GM19395 (cell line): ENCODE measurements around the gene TMA7B.

Source experiments
- ATAC-seq: cut with Tn5 transposase; IDR thresholded peaks from one replicate; pipeline ENCODE4 v1.9.1; 2021; ENCODE audit warnings: mild to moderate bottlenecking, moderate library complexity; ENCODE audit not compliant: unreplicated experiment

Gene TMA7B

GRCh38 chr22:39932918-39933649, 27.1 kb upstream of the TMA7B start:
- no peak for ATAC-seq

GRCh38 chr22:39933741-39934140, 26.5 kb upstream of the TMA7B start:
- no peak for ATAC-seq

GRCh38 chr22:39935116-39935515, 25.1 kb upstream of the TMA7B start:
- no peak for ATAC-seq

DNA sequence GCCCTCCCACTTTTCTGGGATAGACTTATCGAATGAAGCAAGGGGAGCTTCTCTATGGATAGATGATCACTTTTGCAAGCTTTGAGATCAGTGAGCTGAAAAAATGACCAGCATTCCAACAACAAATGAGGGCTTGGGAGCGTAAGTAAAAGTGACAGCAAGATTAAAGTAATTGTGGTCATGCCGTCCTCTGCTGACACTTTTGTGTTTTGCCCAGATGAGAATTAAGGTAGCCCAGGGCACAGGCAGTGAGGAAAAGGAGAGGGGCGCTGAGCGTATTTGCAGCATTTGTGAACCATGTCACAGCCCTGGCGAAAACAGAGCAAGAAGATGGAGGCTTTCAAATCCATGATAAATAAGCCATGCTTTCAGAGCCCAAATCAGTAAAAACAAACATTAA, 24.6 kb upstream of the TMA7B start:
- no peak for ATAC-seq

DNA sequence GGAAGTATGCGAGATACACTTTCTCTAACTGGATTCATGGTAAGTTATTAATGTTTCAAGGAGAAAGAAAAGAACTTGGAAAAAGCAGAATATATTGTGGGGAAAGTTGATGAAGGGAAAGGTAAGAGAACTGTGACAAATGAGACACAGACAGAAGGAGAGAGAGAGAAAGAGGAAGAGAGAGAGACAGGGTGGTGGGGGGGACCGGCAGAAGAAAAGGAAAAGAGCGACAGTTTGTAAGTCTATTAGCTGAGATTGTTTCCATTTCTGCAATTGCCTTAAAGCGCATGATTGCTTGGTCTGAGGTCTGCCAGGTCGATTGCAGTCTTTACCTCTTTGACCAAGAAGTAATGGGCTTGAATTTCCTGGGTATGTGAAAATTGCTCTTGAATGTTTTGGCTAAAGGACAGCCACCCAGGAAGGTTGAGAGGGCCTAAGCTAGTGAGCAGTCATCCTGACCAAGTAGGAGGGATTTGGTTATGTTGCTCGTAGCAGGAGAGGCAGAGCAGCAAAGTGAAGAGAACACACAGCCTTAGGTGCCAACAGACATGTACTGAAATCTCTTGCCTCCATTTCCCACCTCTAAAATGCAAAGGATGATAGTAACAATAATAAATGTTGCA, 23.6 kb upstream of the TMA7B start:
- no peak for ATAC-seq

DNA sequence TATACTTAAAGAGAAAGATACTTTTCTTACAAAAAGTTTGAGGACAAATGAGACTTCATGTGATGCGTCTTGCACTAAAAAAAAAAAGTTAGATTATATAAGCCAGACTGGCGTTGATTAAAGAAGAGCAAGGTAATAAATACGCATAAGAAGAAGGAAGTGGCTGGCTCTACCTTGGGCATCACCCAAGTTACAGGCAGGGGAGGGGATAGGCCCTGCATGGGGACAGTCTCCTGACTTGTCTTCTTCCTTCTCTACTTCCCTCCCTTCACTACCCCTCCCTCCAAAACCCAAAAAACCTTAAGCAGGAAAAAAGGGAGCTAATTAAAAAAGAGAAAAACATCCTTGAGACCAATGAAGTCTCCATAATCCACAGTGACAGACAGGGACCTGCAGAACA, 22.3 kb upstream of the TMA7B start:
- ATAC-seq = no peak

- no peak for ATAC-seq
Measured at GRCh38 chr22:39938509-39939111, 21.6 kb upstream of the TMA7B start.

GRCh38 chr22:39939830-39940229, 20.4 kb upstream of the TMA7B start:
- ATAC-seq = no peak

- ATAC-seq = no peak
Measured at GRCh38 chr22:39940757-39941305, 19.4 kb upstream of the TMA7B start.

DNA sequence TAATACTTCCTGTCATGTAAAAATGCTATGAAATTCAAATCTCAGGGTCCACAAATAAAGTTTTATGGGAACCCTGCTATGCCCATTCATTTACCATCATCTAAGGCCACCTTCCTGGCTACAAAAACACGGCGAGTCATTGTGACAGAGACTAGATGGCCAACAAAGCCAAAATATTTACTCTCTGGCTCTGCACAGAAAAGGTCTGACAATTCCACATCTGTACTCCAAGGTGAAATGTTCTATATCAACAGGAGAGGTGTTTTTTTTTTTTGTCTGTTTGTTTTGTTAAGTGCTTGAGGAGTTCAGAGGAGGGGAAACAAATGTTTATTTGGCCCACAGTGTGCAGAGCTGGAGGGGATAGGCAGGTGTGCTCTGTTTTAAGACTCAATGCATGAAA, 18.6 kb upstream of the TMA7B start:
- ATAC-seq = no peak

GRCh38 chr22:39942439-39943230, 17.6 kb upstream of the TMA7B start:
- ATAC-seq = no peak

DNA sequence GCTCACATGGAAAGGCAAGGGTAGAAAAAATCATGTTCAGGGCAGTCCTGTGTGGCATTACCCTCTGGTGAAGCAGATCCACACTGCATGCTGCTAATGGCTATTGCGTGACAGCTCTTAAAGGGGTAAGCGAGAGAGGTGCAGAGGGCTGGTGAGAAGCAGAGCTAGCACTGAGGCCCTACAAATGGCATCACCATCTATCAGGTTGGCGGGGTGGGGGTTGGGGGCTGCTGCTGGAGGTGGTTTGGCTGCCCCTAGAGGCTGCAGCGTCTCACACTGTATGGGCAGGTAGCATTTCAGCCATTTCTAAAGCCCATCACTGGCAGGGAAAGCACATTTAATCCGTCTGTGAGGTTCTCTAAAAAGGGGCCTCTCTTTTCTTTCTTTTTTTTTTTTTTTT, 16.9 kb upstream of the TMA7B start:
- no peak for ATAC-seq

DNA sequence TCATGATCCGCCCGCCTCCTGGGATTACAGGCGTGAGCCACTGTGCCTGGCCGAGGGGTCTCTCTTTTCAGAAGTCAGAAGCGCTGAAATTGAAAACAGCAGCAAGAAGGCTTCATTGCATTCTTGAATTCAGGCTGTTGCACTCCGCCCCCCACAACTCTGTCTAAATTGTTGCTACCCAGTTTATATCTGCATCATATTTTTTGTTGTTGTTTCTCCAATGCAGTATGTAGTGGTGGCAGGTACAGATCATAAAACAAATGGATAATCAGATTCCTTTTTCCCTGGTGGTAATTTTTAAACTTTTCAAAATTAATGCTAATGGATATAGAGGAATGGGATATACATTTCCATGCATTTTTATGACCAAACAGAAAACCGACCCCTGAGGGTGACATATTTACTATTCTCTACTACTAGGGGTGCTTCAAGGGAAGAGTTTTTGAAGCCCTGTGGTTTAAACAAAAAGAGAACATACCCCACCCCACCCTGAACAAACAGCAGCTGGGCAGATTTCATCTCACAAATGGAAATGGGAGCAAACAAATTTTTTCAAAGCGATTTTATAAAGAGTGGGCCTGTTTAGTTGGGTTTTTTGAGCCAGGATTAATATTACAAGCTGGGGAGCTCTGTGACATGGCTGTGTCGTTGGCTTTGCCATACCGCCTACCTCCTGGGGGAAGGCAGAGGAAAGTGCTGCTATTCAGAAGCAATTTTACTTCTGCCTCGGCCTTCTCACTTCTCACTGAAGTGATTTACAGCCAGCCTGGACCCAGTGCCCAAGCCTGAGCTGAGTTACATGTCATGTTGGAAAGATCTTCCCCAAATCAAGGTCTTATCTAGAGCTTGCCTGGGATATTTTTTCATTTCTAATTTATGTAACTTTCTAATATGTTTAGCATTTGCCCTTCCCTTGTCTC, 16.0 kb upstream of the TMA7B start:
- ATAC-seq = no peak

DNA sequence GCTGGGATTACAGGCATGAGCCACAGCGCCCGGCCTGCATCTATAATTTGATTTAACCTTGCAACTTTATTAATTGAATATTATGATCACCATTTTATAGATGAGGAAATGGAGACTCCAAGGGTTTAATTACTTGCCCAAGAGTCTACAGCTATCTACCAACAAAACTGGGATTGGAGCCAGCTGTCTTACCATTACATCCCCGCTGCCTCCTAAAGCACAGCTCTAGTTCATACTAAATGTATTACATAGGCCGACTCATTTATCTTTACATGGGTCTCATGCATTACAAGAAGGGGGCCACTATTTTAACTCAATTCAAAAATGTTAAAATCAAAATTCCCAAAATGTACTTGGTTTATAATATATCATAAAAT, 14.1 kb upstream of the TMA7B start:
- no peak for ATAC-seq

- no peak for ATAC-seq
Measured at GRCh38 chr22:39946503-39947219, 13.5 kb upstream of the TMA7B start.

- no peak for ATAC-seq
Measured at GRCh38 chr22:39947220-39948216, 12.7 kb upstream of the TMA7B start.

DNA sequence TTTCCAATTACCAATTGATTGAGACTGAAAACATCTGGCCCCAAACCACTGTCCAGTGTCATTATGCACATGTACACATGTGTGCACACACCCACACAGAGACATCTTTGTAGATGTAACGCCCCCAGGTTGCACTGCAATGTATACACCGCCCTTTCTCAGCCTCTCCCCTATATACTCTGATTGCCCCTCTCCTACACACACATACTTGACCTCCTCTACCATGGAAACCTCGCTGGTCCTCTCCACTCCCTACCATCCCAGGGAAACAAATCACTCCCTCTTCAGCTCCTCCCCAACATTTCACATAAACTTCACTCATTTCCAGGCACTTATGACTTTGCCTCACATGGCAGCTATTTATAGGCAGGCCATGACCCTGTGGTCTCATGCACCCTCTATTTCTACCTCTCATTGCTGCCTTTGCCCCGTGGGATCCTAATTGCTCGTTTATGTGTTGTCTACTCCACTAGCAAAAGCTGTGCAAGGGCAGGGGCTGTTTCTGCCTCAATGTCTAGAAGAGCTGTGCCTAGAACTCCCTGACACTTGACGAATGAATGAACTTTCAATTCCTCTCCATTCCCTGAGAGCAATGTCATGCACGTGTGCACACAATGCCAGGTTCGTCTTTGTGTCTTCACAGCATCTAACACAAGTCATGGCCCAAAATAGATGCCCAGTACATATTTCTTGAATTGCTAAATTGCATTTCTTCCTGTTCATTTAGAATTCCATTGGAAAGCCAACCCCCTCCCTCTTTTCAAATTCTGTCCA, 10.0 kb upstream of the TMA7B start:
- no peak for ATAC-seq
